Trophoblast cell (in vitro differentiated cells and primary cell): ENCODE measurements around the gene TAOK1.

Experiments used
- DNase-seq, 2 donors: peaks; one replicate each; pipeline ENCODE4 v3.0.0-alpha.2; 2016
- H2AFZ ChIP-seq: 2 replicates; pipeline ENCODE4 v1.6.1; 2013; ENCODE audit warnings: low read length, moderate library complexity, mild to moderate bottlenecking; ENCODE audit not compliant: insufficient read depth, poor library complexity
- H2AK5ac ChIP-seq: 2 replicates; pipeline ENCODE4 v1.6.1; 2013; ENCODE audit warnings: mild to moderate bottlenecking, low read length
- H2BK120ac ChIP-seq: 2 replicates; pipeline ENCODE4 v1.6.1; 2013; ENCODE audit warnings: low read length, mild to moderate bottlenecking, moderate library complexity; ENCODE audit not compliant: insufficient read depth, poor library complexity
- H2BK12ac ChIP-seq: 2 replicates; pipeline ENCODE4 v1.6.1; 2013; ENCODE audit warnings: mild to moderate bottlenecking, low read length, moderate library complexity
- H2BK5ac ChIP-seq: 2 replicates; pipeline ENCODE4 v1.6.1; 2013; ENCODE audit warnings: low read length, low read depth, moderate library complexity, mild to moderate bottlenecking; ENCODE audit not compliant: poor library complexity
- H3K14ac ChIP-seq: 2 replicates; pipeline ENCODE4 v1.6.1; 2013; ENCODE audit warnings: mild to moderate bottlenecking, low read length
- H3K18ac ChIP-seq: 2 replicates; pipeline ENCODE4 v1.6.1; 2013; ENCODE audit warnings: mild to moderate bottlenecking, low read length
- H3K23ac ChIP-seq: 2 replicates; pipeline ENCODE4 v1.6.1; 2013; ENCODE audit warnings: low read length
- H3K27ac ChIP-seq: 2 replicates; pipeline ENCODE4 v1.5.1; 2013; ENCODE audit warnings: low read depth, mild to moderate bottlenecking, inconsistent platforms, low read length, moderate library complexity
- H3K27me3 ChIP-seq: 2 replicates; pipeline ENCODE4 v1.6.1; 2013; ENCODE audit warnings: inconsistent platforms, mild to moderate bottlenecking, low read length, moderate library complexity; ENCODE audit not compliant: insufficient read depth
- H3K36me3 ChIP-seq, 2 experiments: 1 replicate in 1 of 2; 2 replicates in 1 of 2; pipeline ENCODE4 v1.6.1; 2013; ENCODE audit warnings: low read length in 2 of 2, mild to moderate bottlenecking in 2 of 2, moderate library complexity in 1 of 2; ENCODE audit not compliant: insufficient read depth in 2 of 2, control insufficient read depth in 1 of 2
- H3K4ac ChIP-seq: 2 replicates; pipeline ENCODE4 v1.6.1; 2013; ENCODE audit warnings: low read depth, mild to moderate bottlenecking, low read length, moderate library complexity
- H3K4me1 ChIP-seq, 2 experiments: 1 replicate in 1 of 2; 2 replicates in 1 of 2; pipeline ENCODE4 v1.6.1; 2013; ENCODE audit warnings: low read length in 2 of 2, mild to moderate bottlenecking in 2 of 2, moderate library complexity in 1 of 2; ENCODE audit not compliant: insufficient read depth in 2 of 2, control insufficient read depth in 1 of 2
- H3K4me2 ChIP-seq: 2 replicates; pipeline ENCODE4 v1.6.1; 2013; ENCODE audit warnings: inconsistent platforms, mild to moderate bottlenecking, low read length, moderate library complexity
- H3K4me3 ChIP-seq: 2 replicates; pipeline ENCODE4 v1.5.1; 2013; ENCODE audit warnings: mild to moderate bottlenecking, low read depth, low read length, inconsistent platforms
- H3K79me1 ChIP-seq: one replicate; pipeline ENCODE4 v1.6.1; 2013; ENCODE audit warnings: low read length
- H3K79me2 ChIP-seq: 2 replicates; pipeline ENCODE4 v1.6.1; 2013; ENCODE audit warnings: low read length, mild to moderate bottlenecking; ENCODE audit not compliant: control insufficient read depth, insufficient read depth, poor library complexity
- H3K9ac ChIP-seq: 2 replicates; pipeline ENCODE4 v1.6.1; 2013; ENCODE audit warnings: mild to moderate bottlenecking, low read length
- H3K9me3 ChIP-seq: 2 replicates; pipeline ENCODE4 v1.6.1; 2013; ENCODE audit warnings: low read depth, mild to moderate bottlenecking, control low read depth, inconsistent platforms, low read length; ENCODE audit not compliant: insufficient read depth
- H4K12ac ChIP-seq: 2 replicates; pipeline ENCODE4 v1.6.1; 2013; ENCODE audit warnings: low read depth, mild to moderate bottlenecking, low read length, moderate library complexity
- H4K8ac ChIP-seq: 2 replicates; pipeline ENCODE4 v1.6.1; 2013; ENCODE audit warnings: low read depth, mild to moderate bottlenecking, low read length, moderate library complexity
- H4K91ac ChIP-seq: one replicate; pipeline ENCODE4 v1.6.1; 2013; ENCODE audit warnings: low read depth, mild to moderate bottlenecking, low read length, moderate library complexity
- WGBS: extraction: QIAGEN DNeasy Blood & Tissue Kit; methylation state at CpG from one replicate; pipeline ENCODE4 v1.1.7; 2013; ENCODE audit warnings: missing lambda C conversion rate; ENCODE audit not compliant: insufficient read length, insufficient coverage; ENCODE audit errors: extremely low coverage; 5-methylcytosine and 5-hydroxymethylcytosine counted together

TAOK1 gene

DNA sequence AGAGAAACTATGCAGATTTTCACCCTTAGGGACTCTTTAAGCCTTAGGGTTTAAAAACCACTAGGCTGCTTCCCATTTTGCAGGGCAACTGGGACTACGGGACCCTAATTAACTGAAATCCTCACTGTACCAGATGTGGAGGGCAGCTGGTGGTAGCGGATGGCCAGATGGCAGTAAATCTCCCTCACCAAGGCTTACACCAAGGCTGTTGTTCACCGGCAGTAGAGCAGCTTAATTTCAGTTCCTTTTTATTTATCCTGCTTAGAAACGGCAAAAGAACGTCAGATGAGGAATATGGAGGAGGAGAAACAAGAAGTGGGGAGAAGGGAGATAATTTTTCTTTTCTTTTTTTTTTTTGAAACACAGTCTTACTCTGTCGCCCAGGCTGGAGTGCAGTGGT lies 170.2 kb downstream of the TAOK1 start:
- Histone ChIP-seq H3K23ac (no peak overlapping the region), H3K18ac (no peak overlapping the region), H4K12ac (no peak overlapping the region), H3K4ac (no peak overlapping the region), H2AFZ (no peak overlapping the region), H2BK120ac (no peak overlapping the region), H3K79me2 (no peaks in the 10 kb centered on the region), H3K9me3 (peaks cover 3% of the 10 kb centered on the region), H3K14ac (no peak overlapping the region), H3K27ac (no peak overlapping the region), H3K4me1 (no peaks in the 10 kb centered on the region), H3K4me2 (no peak overlapping the region), H3K9ac (no peak overlapping the region), H2BK12ac (no peak overlapping the region), H3K4me3 (no peak overlapping the region), H4K8ac (no peak overlapping the region), H3K36me3 (no peaks in the 10 kb centered on the region), H2BK5ac (no peak overlapping the region), H3K79me1 (no peaks in the 10 kb centered on the region), H4K91ac (no peak overlapping the region), H2AK5ac (no peak overlapping the region), H3K27me3 (no peaks in the 10 kb centered on the region)
- DNase-seq, result peak in 1 of 2 donors; percentile 77
- WGBS, result no CpG with 5 or more reads among the region's 6 CpGs

DNA sequence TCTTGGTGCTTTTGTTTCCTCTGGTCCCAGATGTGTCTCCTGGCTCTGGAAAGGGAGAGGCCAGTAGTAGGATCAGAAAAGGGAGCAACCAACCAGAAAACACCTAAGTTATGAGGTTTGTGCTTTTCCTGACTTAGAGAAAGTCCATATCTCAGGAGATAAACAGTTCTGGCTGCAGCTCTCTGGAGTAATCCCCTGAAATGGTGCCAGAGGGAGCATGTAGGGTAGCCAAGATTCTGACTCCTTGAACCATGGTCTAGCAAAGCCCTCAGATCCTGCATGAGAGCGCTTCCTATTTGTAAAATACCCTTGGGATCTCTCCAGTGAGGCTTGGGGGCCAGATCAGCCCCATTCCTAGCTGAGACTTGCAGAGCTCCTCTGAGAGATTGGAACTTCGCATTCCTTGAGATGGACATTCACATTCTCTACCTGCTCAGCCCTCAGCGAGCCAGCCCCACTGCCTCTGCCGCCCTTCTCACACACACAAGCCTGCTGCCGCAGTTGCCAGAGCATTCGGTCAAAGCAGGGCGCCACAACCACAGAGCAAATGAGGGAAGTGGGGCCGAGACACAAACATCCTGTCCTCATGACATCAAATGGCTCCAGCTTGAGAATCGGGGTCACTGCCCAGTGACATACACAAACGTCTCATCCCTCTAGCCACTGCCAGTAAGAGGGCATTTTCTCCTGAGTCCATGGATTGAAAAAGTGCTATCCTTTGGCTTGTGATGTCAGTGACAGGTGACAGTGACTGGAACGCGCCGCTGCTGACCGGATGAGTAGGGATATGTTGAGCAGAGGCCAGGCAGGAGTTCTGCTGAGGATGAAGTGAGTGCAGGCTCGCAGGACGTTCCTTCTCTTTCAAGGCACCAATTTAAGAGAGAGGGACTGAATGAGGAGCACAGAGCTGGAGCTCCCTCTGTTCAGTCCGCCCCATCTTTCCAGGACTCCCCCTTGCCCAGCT lies 171.7 kb downstream of the TAOK1 start:
- H2AFZ ChIP-seq, result no peak overlapping the region
- no peak overlapping the region for H3K4me3 ChIP-seq
- H3K79me1 ChIP-seq, result no peaks in the 10 kb centered on the region
- peaks cover 9 to 11% of the 10 kb centered on the region in 2 experiments for H3K4me1 ChIP-seq
- H3K27ac ChIP-seq, result no peak overlapping the region
- H4K8ac ChIP-seq, result no peak overlapping the region
- no CpG with 5 or more reads among the region's 17 CpGs for WGBS
- H2BK120ac ChIP-seq, result no peak overlapping the region
- H3K18ac ChIP-seq, result no peak overlapping the region
- DNase-seq, result peak in 1 of 2 donors; percentile 7
- H3K4me2 ChIP-seq, result no peak overlapping the region
- H2AK5ac ChIP-seq, result no peak overlapping the region
- H3K36me3 ChIP-seq, result no peaks in the 10 kb centered on the region
- no peak overlapping the region for H2BK12ac ChIP-seq
- H3K79me2 ChIP-seq, result no peaks in the 10 kb centered on the region
- H3K9me3 ChIP-seq, result peaks cover 3% of the 10 kb centered on the region
- peaks cover 8% of the 10 kb centered on the region for H3K27me3 ChIP-seq
- H3K9ac ChIP-seq, result no peak overlapping the region
- H4K12ac ChIP-seq, result no peak overlapping the region
- no peak overlapping the region for H3K23ac ChIP-seq
- H2BK5ac ChIP-seq, result no peak overlapping the region
- no peak overlapping the region for H3K4ac ChIP-seq
- no peak overlapping the region for H4K91ac ChIP-seq
- no peak overlapping the region for H3K14ac ChIP-seq

DNA sequence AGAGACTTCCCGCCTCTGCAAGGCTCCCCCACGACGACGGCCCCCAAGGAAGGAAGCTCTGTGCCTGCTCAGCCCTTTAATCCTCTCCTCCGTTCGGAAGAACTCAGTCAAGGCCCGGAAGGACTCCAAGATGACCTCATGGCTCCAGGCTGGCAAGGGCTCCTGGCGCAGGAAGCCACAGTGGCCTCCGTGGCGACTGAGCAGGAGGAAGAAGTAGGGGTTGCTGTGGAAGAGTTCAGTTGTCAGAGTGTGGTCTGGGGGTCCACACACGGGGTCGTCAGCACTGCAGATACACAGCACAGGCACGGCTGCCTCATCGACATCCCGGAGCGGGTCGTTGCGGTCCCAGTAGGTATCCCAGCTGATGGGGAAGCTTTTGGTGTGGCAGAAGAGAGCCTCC lies 172.5 kb downstream of the TAOK1 start:
- peaks cover 11 to 12% of the 10 kb centered on the region in 2 experiments for H3K4me1 ChIP-seq
- no peak overlapping the region for H3K4ac ChIP-seq
- no peak overlapping the region for H2BK120ac ChIP-seq
- WGBS, result no CpG with 5 or more reads among the region's 18 CpGs
- no peak overlapping the region for H3K9ac ChIP-seq
- H3K27me3 ChIP-seq, result peaks cover 11% of the 10 kb centered on the region
- DNase-seq, result no peak
- no peak overlapping the region for H2AK5ac ChIP-seq
- H3K14ac ChIP-seq, result no peak overlapping the region
- no peak overlapping the region for H2AFZ ChIP-seq
- peaks cover 2% of the 10 kb centered on the region for H3K79me1 ChIP-seq
- H3K9me3 ChIP-seq, result peaks cover 3% of the 10 kb centered on the region
- H3K4me3 ChIP-seq, result no peak overlapping the region
- H3K18ac ChIP-seq, result no peak overlapping the region
- no peak overlapping the region for H3K23ac ChIP-seq
- no peak overlapping the region for H3K4me2 ChIP-seq
- no peak overlapping the region for H2BK5ac ChIP-seq
- no peak overlapping the region for H4K91ac ChIP-seq
- H3K79me2 ChIP-seq, result no peaks in the 10 kb centered on the region
- H3K27ac ChIP-seq, result no peak overlapping the region
- H2BK12ac ChIP-seq, result no peak overlapping the region
- no peaks in the 10 kb centered on the region for H3K36me3 ChIP-seq
- no peak overlapping the region for H4K12ac ChIP-seq
- H4K8ac ChIP-seq, result no peak overlapping the region

DNA sequence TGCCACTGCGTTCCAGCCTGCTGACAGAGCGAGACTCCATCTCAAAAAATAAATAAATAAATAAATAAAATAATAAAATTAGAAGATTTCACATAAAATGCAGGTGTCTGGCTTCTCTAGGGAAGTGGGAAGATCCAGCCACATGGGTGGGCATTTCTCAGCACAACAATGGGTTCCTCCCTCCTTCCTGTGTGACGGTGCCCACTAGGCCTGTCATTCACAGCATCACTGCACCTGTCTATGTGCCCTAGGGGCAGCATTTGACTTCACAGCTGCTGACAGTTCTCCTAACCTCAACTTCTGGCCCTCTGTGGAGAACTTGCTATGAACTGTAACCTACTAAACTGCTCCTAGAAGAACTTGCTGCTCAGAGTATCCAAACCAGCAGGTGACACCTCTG lies 173.7 kb downstream of the TAOK1 start:
- Histone ChIP-seq H3K9ac (no peak overlapping the region), H4K91ac (no peak overlapping the region)

More for the DNA sequence above, 173.7 kb downstream of the TAOK1 start:
- Histone ChIP-seq H3K4me2 (no peak overlapping the region), H2BK120ac (no peak overlapping the region), H4K8ac (no peak overlapping the region), H3K4me3 (no peak overlapping the region), H3K23ac (no peak overlapping the region), H2BK5ac (no peak overlapping the region), H3K36me3 (no peaks in the 10 kb centered on the region), H2BK12ac (no peak overlapping the region), H3K27me3 (peaks cover 11% of the 10 kb centered on the region), H3K18ac (no peak overlapping the region), H3K79me2 (peaks cover 4% of the 10 kb centered on the region), H3K9me3 (peaks cover 3% of the 10 kb centered on the region), H3K4me1 (peaks cover 11 to 15% of the 10 kb centered on the region in 2 experiments), H4K12ac (no peak overlapping the region), H3K14ac (no peak overlapping the region), H2AFZ (no peak overlapping the region), H3K27ac (no peak overlapping the region), H3K79me1 (peaks cover 8% of the 10 kb centered on the region), H3K4ac (no peak overlapping the region), H2AK5ac (no peak overlapping the region)
- WGBS, result no CpG with 5 or more reads among the region's 3 CpGs
- DNase-seq, result no peak
